Measurements from ENCODE around the gene LMNTD2. TPM values are rescaled to one million over a fixed set of nuclear protein-coding genes. Genes with fewer than 3 reads are reported as not detected.
A peak's percentile ranks its signal among the peaks of the same experiment; 100 is the strongest.

The LMNTD2 gene
- total RNA-seq, 2 experiments from 2014 or later = 0.34 to 0.81 TPM

DNA sequence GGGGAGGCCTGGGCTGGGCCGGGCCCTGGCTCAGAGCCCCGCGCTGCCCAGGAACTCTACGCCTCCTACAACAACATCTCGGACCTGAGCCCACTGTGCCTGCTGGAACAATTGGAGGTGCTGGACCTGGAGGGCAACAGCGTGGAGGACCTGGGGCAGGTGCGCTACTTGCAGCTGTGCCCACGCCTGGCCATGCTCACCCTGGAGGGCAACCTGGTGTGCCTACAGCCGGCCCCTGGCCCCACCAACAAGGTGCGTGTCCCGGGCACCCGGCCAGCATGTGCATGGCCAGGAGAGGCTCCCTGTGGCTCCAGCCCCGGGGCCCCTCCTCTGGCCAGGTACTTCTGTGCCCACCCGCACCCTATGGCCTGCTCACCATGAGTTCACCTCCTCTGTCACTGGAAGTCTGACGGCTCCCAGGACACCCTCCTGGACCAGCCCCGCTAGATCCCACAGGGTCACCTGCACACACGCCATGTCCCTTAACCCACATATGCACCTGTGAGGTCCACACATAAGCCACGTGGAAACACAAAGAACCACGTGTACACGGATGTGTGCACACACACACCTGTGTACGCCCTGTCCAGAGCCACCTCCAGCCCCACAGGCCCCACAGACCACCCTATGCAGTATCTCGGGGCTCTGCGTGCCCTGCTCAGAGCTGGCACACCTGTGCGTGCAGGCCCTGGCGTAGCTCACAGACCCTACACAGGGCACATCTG lies 10.4 kb downstream of the LMNTD2 start:
- ChIA-PET POLR2A (no interaction called here), CTCF (interaction anchor here (1.1 kb wide), 1 partner anchor 197 kb away, joined by 3 read pairs; the partner anchor contains the start of gene TALDO1)
- Mint-ChIP-seq H3K4me3 (no peak overlapping the region), H3K9me3 (ENCODE audit: insufficient read depth) (no peaks in the 10 kb centered on the region), H3K27ac (no peak overlapping the region), H3K4me1 (ENCODE audit: low read depth) (no peaks in the 10 kb centered on the region), H3K27me3 (ENCODE audit: low read depth) (no peaks in the 10 kb centered on the region), H3K36me3 (ENCODE audit: low read depth) (no peaks in the 10 kb centered on the region)
- DNase-seq = no peak
- ATAC-seq = no peak

DNA sequence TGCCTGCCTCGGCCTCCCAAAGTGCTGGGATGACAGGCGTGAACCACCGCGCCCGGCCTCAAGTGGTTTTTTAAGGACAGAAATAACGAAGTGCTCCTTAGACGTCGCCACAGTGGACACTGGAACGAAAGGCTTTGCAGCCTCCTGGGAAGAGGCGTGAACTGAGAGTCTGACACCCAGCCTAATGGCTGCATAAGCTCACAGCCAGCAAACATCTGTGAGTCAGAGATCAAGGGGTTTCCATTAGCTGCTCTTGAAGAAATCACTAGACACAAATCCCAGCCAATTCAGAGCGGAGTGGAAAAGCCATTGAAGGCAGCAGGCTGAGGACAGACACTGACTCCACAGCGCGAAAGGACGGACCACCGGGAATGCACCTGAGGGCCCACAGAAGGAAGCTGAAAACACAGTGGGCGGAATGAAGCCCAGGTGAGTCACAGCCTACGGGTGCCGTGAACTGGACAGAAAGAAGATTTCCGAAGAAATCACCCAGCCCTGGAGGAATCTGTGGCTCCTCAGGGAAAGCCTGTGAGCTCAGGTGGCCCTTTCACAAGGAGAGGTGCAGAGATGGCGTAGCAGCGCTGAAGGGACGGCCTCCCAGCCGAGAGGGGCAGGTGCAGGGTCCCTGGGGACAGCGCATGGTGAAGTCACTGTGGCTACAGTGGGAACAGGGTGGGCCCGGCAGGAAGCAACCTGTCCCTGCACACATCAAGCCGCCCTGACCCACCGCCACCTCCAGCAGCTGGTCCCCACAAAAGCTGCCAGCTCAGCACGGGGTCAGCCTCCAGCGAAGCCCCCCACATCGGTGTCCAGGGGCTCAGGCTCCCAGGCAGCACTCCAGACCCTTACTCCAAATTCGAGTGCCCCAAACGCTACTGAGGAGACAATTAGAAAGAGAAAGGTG lies 11.6 kb downstream of the LMNTD2 start:
- Mint-ChIP-seq H3K27ac (no peak overlapping the region), H3K36me3 (ENCODE audit: low read depth) (no peaks in the 10 kb centered on the region), H3K4me3 (no peak overlapping the region), H3K27me3 (ENCODE audit: low read depth) (no peaks in the 10 kb centered on the region), H3K9me3 (ENCODE audit: insufficient read depth) (no peaks in the 10 kb centered on the region), H3K4me1 (ENCODE audit: low read depth) (no peaks in the 10 kb centered on the region)
- ChIA-PET POLR2A (no interaction called here), CTCF (no interaction called here)
- ATAC-seq (no peak), DNase-seq (no peak)

DNA sequence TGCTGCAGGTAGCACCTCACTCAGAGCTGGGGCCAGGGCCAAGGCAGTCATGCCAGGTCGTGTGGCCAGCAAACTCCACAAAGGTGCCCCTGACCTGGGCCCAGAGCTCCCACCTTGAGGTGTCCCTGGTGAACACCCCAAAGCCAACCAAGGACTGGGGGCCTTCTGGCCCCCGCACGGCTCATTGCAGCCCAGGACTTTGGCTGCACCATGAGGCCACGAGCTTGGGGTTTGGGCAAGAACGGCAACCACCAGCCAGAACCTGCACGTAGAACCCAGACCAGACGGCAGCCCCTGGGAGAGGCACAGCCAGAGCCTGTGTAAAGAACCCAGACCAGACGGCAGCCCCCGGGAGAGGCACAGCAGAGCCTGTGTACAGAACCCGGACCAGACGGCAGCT lies 15.4 kb downstream of the LMNTD2 start:
- ChIA-PET POLR2A (no interaction called here), CTCF (interaction anchor here (1.4 kb wide), 1 partner anchor 11 kb away, joined by 4 read pairs; no protein-coding TSS in a partner anchor)
- Mint-ChIP-seq H3K27me3 (ENCODE audit: low read depth) (no peaks in the 10 kb centered on the region), H3K4me3 (no peak overlapping the region), H3K9me3 (ENCODE audit: insufficient read depth) (no peaks in the 10 kb centered on the region), H3K27ac (no peak overlapping the region), H3K36me3 (ENCODE audit: low read depth) (no peaks in the 10 kb centered on the region), H3K4me1 (ENCODE audit: low read depth) (no peaks in the 10 kb centered on the region)
- ATAC-seq (no peak), DNase-seq (no peak)

DNA sequence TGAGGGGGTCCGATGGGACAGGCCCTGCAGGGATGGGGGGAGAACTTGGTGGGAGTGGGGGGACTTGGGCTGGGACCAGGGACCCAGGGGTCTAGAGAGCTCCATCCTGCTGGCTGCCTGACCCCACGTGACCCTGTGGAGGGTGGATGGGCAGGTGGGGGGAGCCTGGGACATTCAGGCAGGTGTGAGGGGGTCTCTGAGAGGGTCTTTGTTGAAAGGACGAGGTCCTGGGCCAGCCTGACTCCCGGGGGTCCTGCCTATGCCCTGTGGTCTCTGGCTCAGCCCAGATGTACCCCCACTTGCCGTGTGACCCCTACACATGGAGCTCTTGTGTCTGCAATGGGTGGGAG lies 15.7 kb downstream of the LMNTD2 start:
- no peak for ATAC-seq

DNA sequence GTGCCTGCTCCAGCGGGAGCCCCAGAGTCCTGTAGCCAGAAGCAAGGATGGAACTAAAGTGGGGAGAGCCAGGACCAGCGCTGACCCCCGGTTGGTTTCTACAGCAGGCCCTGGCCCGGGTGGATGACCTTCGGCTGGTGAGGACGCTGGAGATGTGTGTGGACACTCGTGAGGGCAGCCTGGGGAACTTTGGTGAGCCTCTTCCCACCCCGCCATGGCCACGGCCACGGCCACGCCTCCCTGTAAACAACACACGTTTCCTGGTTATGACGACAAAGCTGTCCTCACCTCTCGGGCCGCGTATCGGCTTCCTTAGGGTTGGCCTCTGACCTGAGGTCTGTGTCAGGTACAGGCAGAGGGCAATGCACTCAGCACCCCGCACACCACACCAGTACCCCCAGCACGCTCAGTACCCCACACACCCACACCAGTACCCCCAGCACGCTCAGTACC lies 19.1 kb downstream of the LMNTD2 start:
- no peaks in the 10 kb centered on the region for H3K27me3 Mint-ChIP-seq (ENCODE audit: low read depth)
- ChIA-PET POLR2A (no interaction called here), CTCF (no interaction called here)
- no peak overlapping the region for H3K27ac Mint-ChIP-seq
- H3K9me3 Mint-ChIP-seq (ENCODE audit: insufficient read depth) = no peaks in the 10 kb centered on the region
- ATAC-seq (no peak), DNase-seq (no peak)
- peaks cover 15% of the 10 kb centered on the region for H3K4me1 Mint-ChIP-seq (ENCODE audit: low read depth)
- H3K36me3 Mint-ChIP-seq (ENCODE audit: low read depth) = no peaks in the 10 kb centered on the region
- no peak overlapping the region for H3K4me3 Mint-ChIP-seq

More for the DNA sequence above, 15.7 kb downstream of the LMNTD2 start:
- Mint-ChIP-seq H3K4me3 (no peak overlapping the region), H3K27me3 (ENCODE audit: low read depth) (no peaks in the 10 kb centered on the region), H3K9me3 (ENCODE audit: insufficient read depth) (no peaks in the 10 kb centered on the region), H3K4me1 (ENCODE audit: low read depth) (no peaks in the 10 kb centered on the region), H3K27ac (no peak overlapping the region), H3K36me3 (ENCODE audit: low read depth) (no peaks in the 10 kb centered on the region)
- ChIA-PET POLR2A (interaction anchor here (0.6 kb wide), 1 partner anchor 13 kb away, joined by 3 read pairs; no protein-coding TSS in a partner anchor), CTCF (interaction anchor here (1.4 kb wide), 1 partner anchor 11 kb away, joined by 4 read pairs; no protein-coding TSS in a partner anchor)
- DNase-seq = no peak

DNA sequence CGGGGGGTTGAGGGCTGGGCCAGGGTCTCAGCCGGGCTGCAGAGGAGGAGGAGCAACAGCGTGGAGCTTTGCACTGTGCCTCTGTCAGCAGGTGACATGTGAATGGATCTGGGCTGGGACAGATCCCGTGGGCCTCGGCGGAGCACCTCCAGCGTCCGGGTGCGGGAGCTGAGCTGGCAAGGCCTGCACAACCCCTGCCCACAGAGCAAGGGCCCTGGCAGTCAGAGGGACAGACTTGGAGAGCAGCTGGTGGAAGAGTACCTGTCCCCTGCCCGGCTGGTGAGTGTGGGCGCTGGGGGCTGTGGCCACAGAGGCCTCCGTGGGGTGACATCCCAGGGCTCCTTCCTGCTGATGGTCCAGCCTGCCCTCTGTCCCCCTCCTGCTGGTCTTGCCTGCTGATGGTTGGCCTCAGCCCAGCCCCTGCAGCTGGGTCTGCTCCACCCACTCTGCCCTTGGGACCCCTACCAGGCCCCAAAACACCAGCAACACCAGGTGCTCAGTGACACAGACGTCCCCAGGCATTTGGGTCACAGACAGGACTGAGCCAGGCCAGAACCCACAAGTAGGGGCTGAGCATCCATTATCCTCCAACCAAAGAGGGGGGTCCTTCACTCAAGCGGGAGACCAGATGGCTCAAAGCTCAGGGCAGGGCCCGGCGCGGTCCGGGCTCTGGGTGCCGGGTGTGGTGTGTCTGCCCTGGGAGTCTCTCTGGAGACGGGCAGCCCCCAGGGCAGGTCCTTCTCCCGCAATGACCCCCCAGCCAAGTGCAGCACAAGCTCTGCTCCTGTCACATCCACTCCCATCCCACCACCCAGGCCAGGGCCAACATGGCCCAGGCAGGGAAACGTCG lies 19.7 kb downstream of the LMNTD2 start:
- no peaks in the 10 kb centered on the region for H3K36me3 Mint-ChIP-seq (ENCODE audit: low read depth)
- H3K27ac Mint-ChIP-seq = no peak overlapping the region
- DNase-seq = no peak
- ChIA-PET POLR2A (no interaction called here), CTCF (no interaction called here)
- no peak overlapping the region for H3K4me3 Mint-ChIP-seq
- H3K4me1 Mint-ChIP-seq (ENCODE audit: low read depth) = peaks cover 20% of the 10 kb centered on the region
- no peaks in the 10 kb centered on the region for H3K27me3 Mint-ChIP-seq (ENCODE audit: low read depth)
- ATAC-seq = no peak
- H3K9me3 Mint-ChIP-seq (ENCODE audit: insufficient read depth) = no peaks in the 10 kb centered on the region

DNA sequence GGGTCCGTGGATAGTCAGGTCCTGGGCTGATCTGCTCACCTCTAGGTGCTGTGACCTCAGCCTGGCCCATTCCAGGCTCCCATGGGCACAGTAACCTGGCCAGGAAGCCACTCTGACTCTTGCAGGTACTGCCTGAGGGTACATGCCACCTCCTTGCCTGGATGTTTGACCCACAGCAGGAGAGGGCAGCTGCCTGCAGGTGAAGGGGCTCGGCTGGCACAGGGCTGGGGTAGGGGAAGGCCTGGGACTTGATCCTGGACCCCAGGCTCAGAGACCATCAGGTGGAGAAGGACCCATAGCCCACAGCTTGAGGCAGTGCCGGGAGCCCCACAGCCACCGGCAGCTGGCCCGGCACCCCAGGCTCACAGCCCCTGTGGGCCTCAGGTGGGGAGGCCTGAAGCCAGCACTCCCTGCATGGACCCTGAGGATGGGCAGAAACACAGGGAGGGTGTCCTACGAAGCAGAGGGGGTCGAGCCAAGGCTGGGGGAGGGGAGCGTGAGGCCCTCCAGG lies 20.5 kb downstream of the LMNTD2 start:
- H3K4me3 Mint-ChIP-seq = no peak overlapping the region
- no peaks in the 10 kb centered on the region for H3K36me3 Mint-ChIP-seq (ENCODE audit: low read depth)
- CTCF ChIA-PET = no interaction called here

DNA sequence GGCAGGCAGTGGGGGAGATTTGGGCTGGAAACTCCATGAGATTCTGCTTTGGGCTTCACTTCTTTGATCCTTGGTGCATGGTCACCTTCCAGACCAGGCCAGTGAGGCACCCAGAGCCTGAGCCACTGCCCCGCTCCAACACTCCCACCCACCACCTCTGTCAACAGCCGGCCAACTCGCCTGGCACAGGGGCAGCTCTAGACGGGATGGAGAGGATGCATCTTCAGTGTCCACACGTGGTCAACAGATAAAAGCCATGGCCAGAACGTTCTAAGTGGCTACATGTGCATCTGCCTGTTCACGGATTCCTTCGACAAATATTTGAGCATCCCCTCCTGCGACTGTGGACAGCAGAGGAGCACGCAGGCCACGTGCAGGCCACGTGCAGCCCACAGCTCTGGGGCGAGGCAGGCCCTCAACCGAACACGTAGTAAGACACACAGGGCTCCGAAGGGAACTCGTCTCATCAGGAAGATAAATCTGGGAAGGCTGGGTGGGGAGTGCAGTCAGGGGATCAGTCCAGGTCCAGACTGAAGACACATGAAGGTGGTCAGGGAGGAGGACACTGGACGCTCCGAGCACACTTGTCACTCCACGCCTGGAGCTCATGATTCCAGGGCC lies 22.0 kb downstream of the LMNTD2 start:
- Mint-ChIP-seq H3K4me1 (ENCODE audit: low read depth) (peaks cover 26% of the 10 kb centered on the region), H3K27ac (no peak overlapping the region), H3K27me3 (ENCODE audit: low read depth) (no peaks in the 10 kb centered on the region), H3K36me3 (ENCODE audit: low read depth) (no peaks in the 10 kb centered on the region), H3K4me3 (no peak overlapping the region), H3K9me3 (ENCODE audit: insufficient read depth) (no peaks in the 10 kb centered on the region)
- no peak for DNase-seq
- ATAC-seq = no peak
- ChIA-PET CTCF (interaction anchor here (1.9 kb wide), 1 partner anchor 16 kb away, joined by 7 read pairs; no protein-coding TSS in a partner anchor), POLR2A (interaction anchor here (0.6 to 1.3 kb wide), 3 partner anchors 16 to 187 kb away, joined by 3 to 4 read pairs (median 3); no protein-coding TSS in a partner anchor)

More for the DNA sequence above, 20.5 kb downstream of the LMNTD2 start:
- H3K4me1 Mint-ChIP-seq (ENCODE audit: low read depth) = peaks cover 20% of the 10 kb centered on the region
- H3K9me3 Mint-ChIP-seq (ENCODE audit: insufficient read depth) = no peaks in the 10 kb centered on the region
- H3K27ac Mint-ChIP-seq = no peak overlapping the region
- POLR2A ChIA-PET = no interaction called here
- DNase-seq = no peak
- no peaks in the 10 kb centered on the region for H3K27me3 Mint-ChIP-seq (ENCODE audit: low read depth)
- ATAC-seq = no peak

DNA sequence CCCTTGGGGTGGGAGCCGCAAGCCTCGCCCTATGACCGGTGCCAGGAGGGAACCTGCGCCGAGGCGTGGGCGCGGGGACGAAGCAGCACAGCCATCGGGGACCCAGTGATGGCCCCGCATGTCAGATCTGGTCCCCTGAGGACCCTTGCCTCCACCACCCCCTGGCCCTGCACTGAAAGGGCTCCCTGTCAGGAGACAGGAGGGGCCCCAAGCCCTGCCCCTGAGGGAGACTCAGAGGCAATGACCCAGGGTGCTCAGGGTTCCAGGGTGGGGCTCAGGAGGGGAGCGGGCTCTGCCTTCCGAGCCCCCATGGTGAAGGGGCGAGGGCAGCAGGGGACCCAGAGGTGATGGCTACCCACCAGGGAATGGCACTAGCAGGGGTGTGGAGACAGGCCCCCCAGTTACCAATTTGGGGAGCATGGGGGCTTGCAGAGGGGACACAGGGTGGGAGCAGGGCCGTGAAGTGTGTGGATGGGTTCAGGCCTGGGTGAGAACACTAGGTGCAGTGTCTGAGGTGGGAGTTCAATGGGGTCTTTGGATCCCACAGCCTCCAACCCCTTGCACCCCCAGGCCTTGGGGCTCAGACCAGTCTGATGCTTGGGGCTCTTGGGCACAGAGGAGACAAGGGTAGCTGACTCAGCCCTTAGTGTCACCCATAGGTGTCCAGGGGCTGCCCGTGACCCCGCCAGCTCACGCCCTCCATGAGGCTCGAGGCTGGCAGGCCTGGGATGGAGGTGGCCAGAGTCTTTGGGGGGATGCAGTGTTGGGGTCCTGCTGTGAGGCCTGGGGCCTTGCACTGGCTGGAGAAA lies 22.7 kb downstream of the LMNTD2 start:
- Mint-ChIP-seq H3K9me3 (ENCODE audit: insufficient read depth) (no peaks in the 10 kb centered on the region), H3K4me3 (peak overlapping the region; percentile 51), H3K4me1 (ENCODE audit: low read depth) (peaks cover 26% of the 10 kb centered on the region), H3K36me3 (ENCODE audit: low read depth) (no peaks in the 10 kb centered on the region), H3K27me3 (ENCODE audit: low read depth) (no peaks in the 10 kb centered on the region), H3K27ac (peak overlapping the region; percentile 93)
- ATAC-seq = no peak
- no peak for DNase-seq
- ChIA-PET POLR2A (interaction anchor here (1.2 to 1.6 kb wide), 3 partner anchors 17 to 31 kb away, joined by 3 to 4 read pairs (median 4); no protein-coding TSS in a partner anchor), CTCF (interaction anchor here (1.9 kb wide), 1 partner anchor 17 kb away, joined by 7 read pairs; no protein-coding TSS in a partner anchor)

DNA sequence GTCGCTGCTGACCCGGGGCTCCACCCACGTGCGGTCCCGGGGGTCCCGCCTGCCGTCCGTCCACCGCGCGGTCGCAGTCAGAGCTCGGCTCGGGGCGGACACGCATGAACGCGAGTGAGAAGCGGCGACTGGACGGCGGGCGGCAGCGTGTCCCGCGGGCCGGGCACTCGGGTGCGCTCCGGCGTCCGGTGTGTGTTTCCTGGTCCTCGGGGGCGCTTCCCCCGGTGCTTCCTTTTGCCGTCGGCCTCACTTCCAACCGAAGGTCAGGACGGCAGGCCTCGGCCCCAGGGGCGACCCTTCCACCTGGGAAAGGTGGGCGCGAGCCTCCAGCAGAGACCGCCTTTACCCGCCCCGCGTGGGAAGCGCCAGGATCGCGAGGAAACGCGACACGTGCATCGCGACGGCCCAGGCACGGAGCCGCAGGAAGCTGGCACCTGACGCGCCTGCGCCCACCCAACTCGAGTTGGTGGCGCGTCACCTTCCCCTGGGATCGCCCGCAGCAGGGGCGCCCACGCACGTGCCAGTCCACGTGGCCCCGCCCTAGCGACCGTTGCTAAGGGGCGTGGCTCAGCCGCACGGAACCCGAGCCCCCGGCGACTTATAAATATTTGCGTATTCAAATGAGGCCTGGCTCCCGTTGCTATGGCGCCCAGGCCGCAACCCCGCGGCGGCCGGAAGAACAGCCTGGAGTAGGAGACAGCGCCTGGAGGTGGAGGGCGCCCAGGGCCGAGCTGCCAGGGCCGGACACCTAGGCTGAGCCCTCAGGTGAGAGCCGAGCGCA lies 23.5 kb downstream of the LMNTD2 start, which contains the start of gene LRRC56:
Gene LRRC56, plus strand, starts transcription at position 687 of the 781 bp plus-strand sequence. CDS start 3,158 bp downstream, outside the sequence.
- peak; percentile 40 for ATAC-seq
- Mint-ChIP-seq H3K9me3 (ENCODE audit: insufficient read depth) (no peaks in the 10 kb centered on the region), H3K27me3 (ENCODE audit: low read depth) (no peaks in the 10 kb centered on the region), H3K4me1 (ENCODE audit: low read depth) (peaks cover 26% of the 10 kb centered on the region), H3K36me3 (ENCODE audit: low read depth) (peaks cover 2% of the 10 kb centered on the region), H3K4me3 (peak within 1 kb of the TSS; percentile 88), H3K27ac (peak within 1 kb of the TSS; percentile 93)
- ChIA-PET CTCF (interaction anchor here (1.0 to 1.9 kb wide), 4 partner anchors 17 to 189 kb away, joined by 5 to 15 read pairs (median 9); no protein-coding TSS in a partner anchor), POLR2A (interaction anchor here (1.0 to 1.6 kb wide), 4 partner anchors 32 to 250 kb away, joined by 3 to 5 read pairs (median 4); no protein-coding TSS in a partner anchor)
- peak; percentile 91 for DNase-seq
